ENCODE data around the gene PKD1.
"Not testable (repeated sequence)": the region's sequence is repeated elsewhere in the genome, so short reads cannot be mapped to it uniquely, and the experiment has no call there.

Gene PKD1

GRCh38 chr16:2105291-2105690 is 30.4 kb downstream of the PKD1 start:
- not testable (repeated sequence) for DNase-seq

DNA sequence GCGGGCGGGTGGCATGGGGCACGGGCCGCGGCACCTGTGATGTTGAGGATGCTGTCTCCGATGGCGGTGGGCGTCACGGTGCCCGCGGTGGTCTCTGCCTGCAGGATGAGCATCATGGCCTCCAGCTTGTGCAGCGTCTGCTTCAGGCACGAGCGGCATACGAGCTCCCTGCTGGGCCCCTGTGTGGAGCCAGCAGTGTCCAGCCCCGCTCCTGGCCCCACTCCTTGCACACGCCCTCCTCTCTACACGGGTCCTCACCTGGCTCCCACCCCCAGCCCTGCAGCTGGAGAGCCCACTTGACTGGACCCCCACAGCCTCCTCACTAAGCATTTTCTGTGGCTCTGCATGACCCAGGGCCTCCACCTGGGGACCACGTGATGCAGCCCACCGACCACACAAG is 31.2 kb downstream of the PKD1 start:
- not testable (repeated sequence) for DNase-seq

GRCh38 chr16:2102471-2102870 is 33.2 kb downstream of the PKD1 start:
- DNase-seq, result no peak

DNA sequence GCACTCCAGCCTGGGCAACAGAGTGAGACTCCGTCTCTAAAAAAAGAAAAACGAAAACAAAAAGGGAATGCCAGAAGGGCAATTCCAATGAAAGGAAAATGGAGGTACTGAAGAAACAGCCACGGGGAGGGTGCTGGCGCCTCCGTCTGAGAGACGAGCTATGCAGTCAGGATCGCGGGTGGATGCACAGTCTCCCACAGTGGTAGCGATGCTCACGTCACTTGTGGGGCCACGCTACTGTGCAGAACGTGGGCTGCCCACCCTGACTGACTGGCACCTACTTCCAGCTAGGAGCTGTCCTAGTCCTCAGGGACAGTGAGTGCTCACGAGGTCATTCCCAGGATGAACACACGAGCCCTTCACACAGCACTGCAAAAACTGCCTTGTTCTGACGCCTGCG is 34.1 kb downstream of the PKD1 start:
- not testable (repeated sequence) for DNase-seq

- not testable (repeated sequence) for DNase-seq
Observed at GRCh38 chr16:2097689-2098088, 38.0 kb downstream of the PKD1 start.

GRCh38 chr16:2096853-2097595 is 38.7 kb downstream of the PKD1 start:
- no peak for DNase-seq

DNA sequence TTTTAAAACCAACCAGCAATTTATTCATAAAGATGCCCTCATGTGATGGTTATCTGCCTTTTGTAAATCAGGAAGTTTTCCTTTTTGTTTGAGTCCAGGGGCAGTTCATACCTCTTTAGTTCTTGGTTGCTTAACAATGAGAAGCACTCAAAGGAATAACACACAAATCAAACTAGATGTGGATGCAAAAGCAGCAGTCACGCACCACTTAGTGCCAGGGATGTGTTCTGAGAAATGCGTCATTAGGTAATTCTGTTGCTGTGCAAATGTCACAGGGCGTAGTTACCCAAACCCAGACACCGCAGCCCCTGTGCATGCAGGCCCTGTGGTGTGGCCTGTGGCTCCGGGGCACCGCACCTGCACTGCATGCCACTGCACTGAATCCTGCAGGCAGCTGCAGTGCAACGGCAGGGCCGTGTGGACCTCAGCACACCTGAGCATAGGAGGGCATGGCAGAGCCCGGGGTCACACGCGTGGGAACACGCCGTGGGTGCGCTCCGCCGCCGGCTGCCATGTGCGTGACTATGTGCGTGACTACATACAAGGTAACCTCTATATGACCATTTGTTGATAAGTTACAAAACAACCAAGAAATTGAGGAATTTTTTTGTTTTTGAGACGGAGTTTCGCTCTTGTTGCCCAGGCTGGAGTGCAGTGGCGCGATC is 39.6 kb downstream of the PKD1 start:
- DNase-seq, result no peak

- no peak for DNase-seq
Observed at GRCh38 chr16:2095315-2095853, 40.3 kb downstream of the PKD1 start.

GRCh38 chr16:2093793-2094192 is 41.9 kb downstream of the PKD1 start:
- no peak for DNase-seq

DNA sequence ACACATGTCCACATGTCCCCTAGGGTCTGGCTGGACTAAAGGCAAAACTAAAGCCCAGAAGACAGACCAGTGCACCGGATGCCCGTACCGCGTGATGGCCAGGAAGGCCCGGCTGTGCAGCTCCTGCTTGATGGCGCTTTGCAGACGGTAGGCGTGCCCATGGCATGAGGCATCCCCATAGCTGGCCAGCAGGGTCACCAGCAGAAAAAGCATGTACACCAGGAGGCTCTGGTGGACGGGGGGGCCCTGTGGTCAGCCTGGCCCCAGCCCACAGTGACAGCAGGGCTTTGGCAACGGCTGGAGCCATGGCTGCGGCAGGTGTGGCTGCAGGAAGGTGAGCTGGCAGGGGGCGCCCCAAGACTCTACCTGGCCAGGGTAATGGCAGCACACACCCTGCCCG is 42.8 kb downstream of the PKD1 start:
- no peak for DNase-seq

GRCh38 chr16:2092256-2092620 is 43.5 kb downstream of the PKD1 start:
- DNase-seq, result no peak

DNA sequence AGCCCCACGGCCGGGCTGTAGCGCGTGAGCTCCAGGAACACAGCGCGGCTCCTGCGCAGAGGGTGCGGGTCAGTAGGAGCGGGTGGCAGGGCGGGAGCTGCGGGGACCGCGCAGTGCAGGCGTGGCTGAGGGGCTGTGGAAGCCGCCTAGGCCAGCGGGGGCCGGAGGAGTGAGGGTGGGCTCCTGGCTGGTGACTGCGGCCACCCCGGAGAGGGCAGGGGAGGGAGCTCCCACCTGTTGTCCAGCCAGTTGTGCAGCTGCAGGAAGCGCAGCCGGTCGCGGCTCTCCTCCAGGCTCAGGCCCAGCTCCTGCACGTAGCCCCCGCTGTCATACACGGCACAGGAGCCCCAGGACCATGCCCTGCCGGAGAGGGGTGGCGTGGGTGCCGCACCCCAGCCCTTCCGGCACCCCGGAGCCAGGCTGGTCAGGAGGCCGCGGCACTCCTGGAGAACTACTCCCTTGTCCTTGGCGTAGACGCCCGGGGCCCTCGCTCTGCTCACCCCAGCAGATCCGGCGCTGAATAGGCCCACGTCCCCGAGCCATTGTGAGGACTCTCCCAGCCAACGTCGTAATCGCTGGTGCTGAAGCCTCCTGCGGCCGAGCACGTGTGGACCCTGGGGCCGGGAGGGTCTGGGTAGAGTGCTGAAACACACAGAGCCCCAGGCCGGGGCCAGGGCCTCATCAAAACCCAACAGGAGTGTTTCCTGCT is 44.0 kb downstream of the PKD1 start:
- no peak for DNase-seq

DNA sequence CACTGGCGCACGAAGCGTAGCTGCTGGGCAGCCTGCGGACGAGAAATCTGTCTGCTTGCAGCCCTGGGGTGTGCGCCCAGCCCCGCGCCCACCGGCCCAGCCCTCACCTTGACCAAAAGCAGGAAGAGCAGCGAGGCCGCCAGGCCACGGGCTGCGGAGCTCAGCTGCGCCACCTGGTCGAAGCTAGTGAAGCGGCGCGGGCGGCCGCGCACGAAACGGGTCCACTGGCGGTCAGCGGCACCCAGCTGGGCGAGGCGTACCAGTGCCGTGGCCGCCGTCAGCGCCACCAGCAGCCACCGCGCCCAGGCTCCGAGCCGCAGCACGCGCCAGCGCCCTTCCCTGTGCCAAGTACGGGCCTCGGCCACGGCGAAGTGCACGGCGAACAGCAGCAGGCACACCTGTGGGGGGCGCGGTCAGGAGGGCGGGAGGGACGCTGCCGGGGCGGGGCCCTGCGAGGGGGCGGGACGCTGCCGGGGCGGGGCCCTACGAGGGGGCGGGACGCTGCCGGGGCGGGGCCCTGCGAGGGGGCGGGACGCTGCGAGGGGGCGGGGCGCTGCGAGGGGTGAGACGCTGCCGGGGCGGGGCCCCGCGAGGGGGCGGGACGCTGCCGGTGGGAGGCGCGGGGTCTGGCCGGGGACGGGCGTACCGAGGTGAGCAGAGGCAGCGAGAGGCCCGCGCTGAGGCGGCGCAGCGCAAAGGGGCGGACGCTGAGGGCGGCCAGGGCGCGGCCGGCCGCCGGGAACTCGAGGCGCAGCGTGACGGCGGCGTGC is 44.7 kb downstream of the PKD1 start:
- no peak for DNase-seq

DNA sequence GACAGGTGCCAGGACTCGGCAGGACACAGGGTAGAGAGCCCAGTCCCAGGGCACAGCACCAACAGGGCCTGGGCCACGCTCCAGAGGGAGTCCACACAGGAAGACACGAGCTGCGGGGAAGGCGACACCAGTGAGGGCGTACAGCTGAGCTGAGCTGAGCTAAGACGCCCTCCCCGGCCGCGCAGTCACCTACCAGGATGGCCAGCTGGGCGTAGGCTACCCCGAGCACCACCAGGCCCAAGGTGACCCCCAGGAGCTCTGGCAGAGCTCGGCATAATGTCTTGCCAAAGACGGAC is 45.3 kb downstream of the PKD1 start:
- DNase-seq, result no peak

DNA sequence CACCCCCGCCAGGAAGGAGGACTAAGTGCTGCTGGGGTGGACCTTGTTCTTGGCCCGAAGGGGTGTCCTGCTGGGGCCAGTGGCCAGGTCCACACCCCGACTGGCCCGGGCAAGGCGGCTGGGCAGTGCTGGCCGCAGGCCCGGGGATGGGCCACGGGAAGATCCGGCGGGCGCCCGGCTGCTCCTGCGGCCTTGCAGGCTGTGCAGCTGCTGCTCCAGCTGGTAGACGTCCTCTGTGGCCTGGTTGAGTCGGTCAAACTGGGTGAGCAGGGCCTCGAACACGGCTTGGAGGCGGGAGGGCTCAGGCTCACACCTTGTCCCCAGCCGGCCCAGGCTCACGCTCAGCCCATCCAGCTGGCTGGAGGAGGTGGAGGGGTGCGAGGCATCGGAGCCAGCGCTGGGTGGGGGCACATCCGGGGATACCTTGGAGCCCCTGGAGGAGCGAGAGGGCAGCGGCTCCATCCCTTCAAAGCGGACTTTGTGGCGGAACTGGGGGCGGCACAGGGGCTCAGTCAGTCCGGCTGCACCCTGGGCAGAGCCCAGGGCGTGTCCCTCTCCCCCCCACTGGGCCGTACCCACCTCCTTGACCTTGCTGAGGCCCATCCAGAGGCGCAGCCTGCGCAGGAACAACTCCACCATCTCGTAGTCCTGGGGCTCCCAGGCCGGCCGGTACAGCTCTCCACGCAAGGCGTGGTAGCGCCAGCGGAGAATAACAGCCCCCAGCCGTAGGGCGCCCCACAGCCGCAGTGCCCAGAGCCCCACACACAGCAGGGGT is 45.8 kb downstream of the PKD1 start:
- no peak for DNase-seq

- DNase-seq, result no peak
Observed at GRCh38 chr16:2088759-2089358, 46.8 kb downstream of the PKD1 start.

DNA sequence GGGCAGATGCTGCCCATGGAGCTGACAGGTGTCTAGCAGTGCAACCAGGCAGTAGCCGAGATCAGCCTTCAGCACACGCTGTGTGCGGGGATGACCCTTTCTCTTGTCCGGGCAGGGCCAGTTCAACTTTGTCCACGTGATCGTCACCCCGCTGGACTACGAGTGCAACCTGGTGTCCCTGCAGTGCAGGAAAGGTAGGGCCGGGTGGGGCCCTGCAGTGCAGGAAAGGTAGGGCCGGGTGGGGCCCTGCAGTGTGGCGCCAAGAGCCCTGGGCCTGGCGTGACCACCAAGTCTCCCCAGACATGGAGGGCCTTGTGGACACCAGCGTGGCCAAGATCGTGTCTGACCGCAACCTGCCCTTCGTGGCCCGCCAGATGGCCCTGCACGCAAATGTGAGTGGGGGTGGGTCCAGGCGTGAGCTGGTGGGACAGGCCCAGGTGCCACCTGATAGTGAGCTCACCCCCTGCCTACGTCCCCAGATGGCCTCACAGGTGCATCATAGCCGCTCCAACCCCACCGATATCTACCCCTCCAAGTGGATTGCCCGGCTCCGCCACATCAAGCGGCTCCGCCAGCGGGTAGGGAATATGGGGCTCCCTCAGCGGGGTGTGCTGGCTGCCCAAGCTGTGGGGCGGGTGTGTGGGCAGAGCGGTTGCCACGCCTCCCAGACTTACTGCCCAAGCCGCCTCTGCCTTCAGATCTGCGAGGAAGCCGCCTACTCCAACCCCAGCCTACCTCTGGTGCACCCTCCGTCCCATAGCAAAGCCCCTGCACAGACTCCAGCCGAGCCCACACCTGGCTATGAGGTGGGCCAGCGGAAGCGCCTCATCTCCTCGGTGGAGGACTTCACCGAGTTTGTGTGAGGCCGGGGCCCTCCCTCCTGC is 47.7 kb downstream of the PKD1 start:
- no peak for DNase-seq

- no peak for DNase-seq
Observed at GRCh38 chr16:2086812-2087747, 48.6 kb downstream of the PKD1 start.

DNA sequence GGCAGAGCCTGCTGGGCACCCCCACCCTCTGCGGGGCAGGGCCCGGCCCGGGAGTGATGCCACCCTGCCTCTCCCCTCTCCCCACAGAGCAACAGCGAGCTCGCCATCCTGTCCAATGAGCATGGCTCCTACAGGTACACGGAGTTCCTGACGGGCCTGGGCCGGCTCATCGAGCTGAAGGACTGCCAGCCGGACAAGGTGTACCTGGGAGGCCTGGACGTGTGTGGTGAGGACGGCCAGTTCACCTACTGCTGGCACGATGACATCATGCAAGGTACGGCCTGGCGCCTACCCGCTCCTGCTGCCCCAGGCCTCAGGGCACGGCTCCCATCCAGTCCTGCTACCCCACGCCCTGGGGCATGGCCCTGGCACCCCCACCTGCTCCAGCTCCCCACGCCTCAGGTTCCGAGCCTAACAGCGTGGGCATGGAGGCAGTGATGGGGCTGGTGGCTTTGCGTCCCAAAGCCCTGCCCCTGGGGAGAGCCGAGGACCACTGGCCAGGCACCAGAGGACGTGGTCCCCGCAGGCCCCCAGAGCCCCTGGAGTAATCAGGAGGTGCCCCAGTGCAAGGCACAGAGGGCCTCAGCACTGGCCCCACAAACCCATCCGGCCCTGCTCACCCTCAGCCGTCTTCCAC is 49.5 kb downstream of the PKD1 start:
- DNase-seq, result no peak
